Hepatocyte (in vitro differentiated cells): ENCODE results near the gene LIPT1.

Experiments used
- CTCF ChIP-seq: fragments of 200-600 bp; sonication (generic); IDR thresholded peaks from 2 replicates; pipeline ENCODE4 v1.5.1; 2016; ENCODE audit warnings: antibody characterized with exemption, mild to moderate bottlenecking; ENCODE audit not compliant: poor library complexity
- EZH2phosphoT487 ChIP-seq: fragments of 200-600 bp; sonication (generic); IDR thresholded peaks from one replicate; pipeline ENCODE4 v1.6.1; 2018; ENCODE audit warnings: antibody characterized with exemption, mild to moderate bottlenecking, low read depth, moderate library complexity; ENCODE audit not compliant: unreplicated experiment, severe bottlenecking

- TF ChIP-seq CTCF (no peak), EZH2phosphoT487 (no peak)
Measured at GRCh38 chr2:99166218-99166617, 11.5 kb downstream of the LIPT1 start.
